Lung (tissue), 12 donors: ENCODE measurements around the gene EID1. TPM values are rescaled to one million over a fixed set of nuclear protein-coding genes. Genes with fewer than 3 reads are reported as not detected.
"Not testable (repeated sequence)": the region's sequence is repeated elsewhere in the genome, so short reads cannot be mapped to it uniquely, and the experiment has no call there.

Experiments
- ATAC-seq: fragments of 200-7000 bp; cut with Tn5 transposase; one replicate; pipeline ENCODE4 v1.9.1; 2020; ENCODE audit warnings: moderate number of reproducible peaks; ENCODE audit not compliant: insufficient read depth, low FRiP score
- DNase-seq, 3 donors: peaks; one replicate each; pipeline ENCODE4 v3.0.0-alpha.2; 2013 to 2017
- H3K27ac ChIP-seq, 2 donors: one replicate each; pipeline ENCODE4 v1.5.1; 2013; ENCODE audit warnings: mild to moderate bottlenecking in 2 of 2, moderate library complexity in 2 of 2, control low read depth in 1 of 2, inconsistent platforms in 1 of 2, low read depth in 1 of 2, low read length in 1 of 2
- H3K27me3 ChIP-seq, 3 donors: one replicate each; pipeline ENCODE4 v1.5.1; 2013; ENCODE audit warnings: low read length in 2 of 3; ENCODE audit not compliant: control insufficient read depth in 3 of 3, insufficient read depth in 3 of 3
- H3K36me3 ChIP-seq, 4 donors: one replicate each; pipeline ENCODE4 v1.5.1; 2013; ENCODE audit warnings: low read length in 4 of 4, mild to moderate bottlenecking in 1 of 4, moderate library complexity in 1 of 4; ENCODE audit not compliant: control insufficient read depth in 4 of 4, insufficient read depth in 4 of 4
- H3K4me1 ChIP-seq, 5 donors: one replicate each; pipeline ENCODE4 v1.5.1; 2013; ENCODE audit warnings: low read length in 5 of 5, mild to moderate bottlenecking in 2 of 5, moderate library complexity in 1 of 5; ENCODE audit not compliant: control insufficient read depth in 5 of 5, insufficient read depth in 5 of 5
- H3K4me3 ChIP-seq: one replicate; pipeline ENCODE4 v1.5.1; 2013; ENCODE audit warnings: mild to moderate bottlenecking, control low read depth, moderate library complexity
- H3K9ac ChIP-seq, 2 donors: one replicate each; pipeline ENCODE4 v1.5.1; 2013; ENCODE audit warnings: low read length in 2 of 2, control low read depth in 1 of 2; ENCODE audit not compliant: insufficient read depth in 1 of 2
- H3K9me3 ChIP-seq, 4 donors: one replicate each; pipeline ENCODE4 v1.5.1; 2013; ENCODE audit warnings: low read length in 3 of 4, mild to moderate bottlenecking in 1 of 4, moderate library complexity in 1 of 4; ENCODE audit not compliant: control insufficient read depth in 4 of 4, insufficient read depth in 3 of 4
- CTCF ChIP-seq: IDR thresholded peaks from 2 replicates; pipeline ENCODE4 v1.5.1; 2012; ENCODE audit warnings: mild to moderate bottlenecking; ENCODE audit errors: control extremely low read depth, extremely low read depth
- WGBS, 2 donors: extraction: QIAGEN DNeasy Blood & Tissue Kit; methylation state at CpG; one replicate each; pipeline ENCODE4 v1.1.7; 2013; 5-methylcytosine and 5-hydroxymethylcytosine counted together
- polyA plus RNA-seq, 2 donors: library from polyadenylated mRNA; stranded (reverse); fragments of 200-250 nt; gene quantifications; one replicate each; pipeline ENCODE4 v1.2.1, GENCODE V29; 2013
- total RNA-seq, 2 donors: library from RNA; depleted of rRNA in 1 of 2; stranded (reverse); fragments of >200 nt in 1 of 2; gene quantifications; one replicate each; pipeline ENCODE4 v1.2.1, GENCODE V29; 2014 to 2021
- donor health status: control.
- donor health status: control.
- donor health status: Bipolar disorder and iron deficiency.
- donor health status: healthy.
- donor health status: DM: yes; HTN: yes; CAD: no.

The EID1 gene
- total and polyA plus RNA-seq, 4 donors, result 82.7 to 139 (median 86.6) TPM

- no peak for ATAC-seq
- Histone ChIP-seq H3K27ac (no peak overlapping the region), H3K4me3 (no peak overlapping the region), H3K36me3 (no peaks in the 10 kb centered on the region), H3K9ac (no peak overlapping the region), H3K27me3 (no peaks in the 10 kb centered on the region), H3K4me1 (peaks cover 0 to 17% (median 1%) of the 10 kb centered on the region in 5 donors), H3K9me3 (no peaks in the 10 kb centered on the region)
- DNase-seq, result no peak
- 91 to 92% methylated on average over 4 of the region's 4 CpGs for WGBS, 2 donors
- TF ChIP-seq CTCF, result no peak
Measured at GRCh38 chr15:48899793-48900192, 21.9 kb downstream of the EID1 start.

DNA sequence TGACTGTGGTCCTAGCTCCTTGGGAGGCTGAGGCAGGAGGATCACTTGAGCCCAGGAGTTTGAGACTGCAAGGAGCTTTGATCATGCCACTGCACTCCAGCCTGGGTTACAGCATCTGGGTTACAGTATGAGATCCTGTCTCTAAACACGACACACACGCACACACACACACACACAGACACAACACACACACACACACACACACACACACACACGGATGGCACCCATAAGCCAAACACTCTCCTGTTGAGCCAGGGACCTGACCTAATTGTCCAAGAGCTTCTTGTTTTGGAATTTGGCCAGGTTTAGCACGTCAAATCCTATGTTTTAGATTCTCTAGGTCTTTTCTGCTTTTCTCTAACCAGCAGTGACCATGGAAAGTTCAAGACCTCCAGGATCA lies 26.8 kb downstream of the EID1 start:
- no peak overlapping the region for H3K9ac ChIP-seq
- DNase-seq (no peak), ATAC-seq (no peak)
- no peak overlapping the region for H3K27ac ChIP-seq
- no peak for TF ChIP-seq CTCF
- no peaks in the 10 kb centered on the region for H3K36me3 ChIP-seq
- WGBS, 2 donors, result 90 to 91% methylated on average over 4 of the region's 4 CpGs
- H3K4me3 ChIP-seq, result no peak overlapping the region
- H3K27me3 ChIP-seq, result no peaks in the 10 kb centered on the region
- no peaks in the 10 kb centered on the region for H3K4me1 ChIP-seq
- H3K9me3 ChIP-seq, result no peaks in the 10 kb centered on the region

DNA sequence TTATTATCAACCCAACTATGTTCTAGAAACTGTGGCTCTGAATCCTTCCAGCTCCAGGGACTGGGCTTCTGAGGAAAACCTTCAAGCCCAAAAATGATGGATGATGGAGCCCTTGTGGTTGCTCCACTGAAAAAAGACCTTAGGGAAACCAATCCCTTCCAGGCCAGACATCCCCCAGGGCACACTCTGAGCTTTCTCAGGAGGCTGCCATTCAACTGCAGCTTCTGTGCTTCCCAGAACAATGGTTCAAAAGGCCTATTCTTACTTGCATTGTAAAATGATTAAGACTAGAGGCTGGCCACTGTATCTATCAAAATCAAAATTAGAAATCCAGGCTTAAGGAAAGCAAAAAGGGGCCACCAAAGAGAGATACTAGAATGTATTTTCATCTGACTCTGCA lies 27.3 kb downstream of the EID1 start:
- H3K4me1 ChIP-seq, result no peaks in the 10 kb centered on the region
- ATAC-seq (no peak), DNase-seq (no peak)
- no peak for TF ChIP-seq CTCF
- H3K27me3 ChIP-seq, result no peaks in the 10 kb centered on the region
- H3K27ac ChIP-seq, result no peak overlapping the region
- no peak overlapping the region for H3K4me3 ChIP-seq
- H3K36me3 ChIP-seq, result no peaks in the 10 kb centered on the region
- H3K9ac ChIP-seq, result no peak overlapping the region
- no peaks in the 10 kb centered on the region for H3K9me3 ChIP-seq

- Histone ChIP-seq H3K36me3 (no peaks in the 10 kb centered on the region), H3K27ac (no peak overlapping the region), H3K27me3 (no peaks in the 10 kb centered on the region), H3K9me3 (no peaks in the 10 kb centered on the region), H3K9ac (no peak overlapping the region), H3K4me3 (no peak overlapping the region), H3K4me1 (no peaks in the 10 kb centered on the region)
- no peak for TF ChIP-seq CTCF
- 84 to 92% methylated on average over 1 of the region's 1 CpG for WGBS, 2 donors
- ATAC-seq, result no peak
- no peak for DNase-seq
Measured at GRCh38 chr15:48905847-48906246, 27.9 kb downstream of the EID1 start.

DNA sequence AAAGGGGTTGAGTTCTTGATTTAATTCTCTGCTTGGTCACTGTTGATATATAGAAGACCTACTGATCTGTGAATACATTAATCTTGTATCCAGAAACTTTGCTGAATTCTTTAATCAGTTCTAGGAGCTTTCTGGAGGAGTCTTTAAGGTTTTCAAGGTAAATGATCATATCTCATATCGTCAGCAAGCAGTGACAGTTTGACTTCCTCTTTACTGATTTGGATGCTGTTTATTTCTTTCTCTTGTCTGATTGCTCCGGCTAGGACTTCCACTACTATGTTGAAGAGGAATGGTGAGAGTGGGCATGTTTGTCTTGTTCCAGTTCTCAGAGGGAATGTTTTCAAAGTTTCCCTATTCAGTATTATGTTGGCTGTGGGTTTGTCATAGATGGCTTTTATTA lies 31.4 kb downstream of the EID1 start:
- WGBS, 2 donors, result 45 to 58% methylated on average over 2 of the region's 2 CpGs
- H3K27me3 ChIP-seq, H3K4me1 ChIP-seq, H3K36me3 ChIP-seq, H3K9ac ChIP-seq, H3K9me3 ChIP-seq, DNase-seq, H3K4me3 ChIP-seq, H3K27ac ChIP-seq, ATAC-seq: not testable (repeated sequence)

DNA sequence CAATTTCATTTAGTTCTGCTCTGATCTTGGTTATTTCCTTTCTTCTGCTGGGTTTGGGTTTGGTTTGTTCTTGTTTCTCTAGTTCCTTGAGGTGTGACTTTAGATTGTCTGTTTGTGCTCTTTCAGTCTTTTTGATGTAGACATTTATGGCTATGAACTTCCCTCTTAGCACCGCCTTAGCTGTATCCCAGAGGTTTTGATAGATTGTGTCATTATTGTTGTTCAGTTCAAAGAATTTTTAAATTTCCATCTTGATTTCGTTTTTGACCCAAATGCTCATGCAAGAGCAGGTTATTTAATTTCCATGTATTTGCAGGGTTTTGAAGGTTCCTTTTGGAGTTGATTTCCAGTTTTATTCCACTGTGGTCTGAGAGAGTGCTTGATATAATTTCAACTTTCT lies 32.6 kb downstream of the EID1 start:
- not testable (repeated sequence) for H3K4me3 ChIP-seq, H3K9me3 ChIP-seq, H3K27ac ChIP-seq, H3K9ac ChIP-seq, ATAC-seq, H3K27me3 ChIP-seq, DNase-seq, H3K36me3 ChIP-seq, H3K4me1 ChIP-seq
- 82 to 88% methylated on average over 2 of the region's 2 CpGs for WGBS, 2 donors
